Measurements from ENCODE around the gene MAGI2. TPM values are rescaled to one million over a fixed set of nuclear protein-coding genes. Genes with fewer than 3 reads are reported as not detected.

MAGI2 gene
- total and polyA plus RNA-seq, 8 donors, result 6.1 to 9.2 (median 7.1) TPM

GRCh38 chr7:78437118-78437517 is 1016.3 kb downstream of the MAGI2 start:
- no peak for ATAC-seq

GRCh38 chr7:78435355-78435754 is 1018.1 kb downstream of the MAGI2 start:
- intact Hi-C loops (cut with DNase I), result no loop called here
- Histone ChIP-seq H3K36me3 (no peaks in the 10 kb centered on the region), H3K27ac (no peak overlapping the region), H3K27me3 (no peaks in the 10 kb centered on the region), H3K4me3 (no peak overlapping the region), H3K4me1 (no peaks in the 10 kb centered on the region), H3K9me3 (no peaks in the 10 kb centered on the region)
- DNase-seq, result no peak
- ATAC-seq, result no peak
- no peak for TF ChIP-seq CTCF (IDR thresholded peaks at IDR 0.05)

More at GRCh38 chr7:78437118-78437517, 1016.3 kb downstream of the MAGI2 start:
- intact Hi-C loops (cut with DNase I), result no loop called here
- no peak for DNase-seq
- no peak for TF ChIP-seq CTCF (IDR thresholded peaks at IDR 0.05)
- H3K4me3 ChIP-seq, result no peak overlapping the region
- no peaks in the 10 kb centered on the region for H3K36me3 ChIP-seq
- no peaks in the 10 kb centered on the region for H3K4me1 ChIP-seq
- H3K9me3 ChIP-seq, result no peaks in the 10 kb centered on the region
- H3K27me3 ChIP-seq, result no peaks in the 10 kb centered on the region
- H3K27ac ChIP-seq, result no peak overlapping the region

GRCh38 chr7:78434281-78434680 is 1019.2 kb downstream of the MAGI2 start:
- H3K36me3 ChIP-seq, result no peaks in the 10 kb centered on the region
- H3K9me3 ChIP-seq, result no peaks in the 10 kb centered on the region
- ATAC-seq, result no peak
- H3K4me3 ChIP-seq, result no peak overlapping the region
- no peak for TF ChIP-seq CTCF (IDR thresholded peaks at IDR 0.05)
- intact Hi-C loops (cut with DNase I), result no loop called here
- H3K27ac ChIP-seq, result no peak overlapping the region
- no peak for DNase-seq
- no peaks in the 10 kb centered on the region for H3K4me1 ChIP-seq
- no peaks in the 10 kb centered on the region for H3K27me3 ChIP-seq

- intact Hi-C loops (cut with DNase I), result no loop called here
- Histone ChIP-seq H3K4me1 (no peaks in the 10 kb centered on the region), H3K27ac (no peak overlapping the region), H3K36me3 (no peaks in the 10 kb centered on the region), H3K4me3 (no peak overlapping the region), H3K9me3 (no peaks in the 10 kb centered on the region), H3K27me3 (no peaks in the 10 kb centered on the region)
- ATAC-seq (no peak), DNase-seq (no peak)
- no peak for TF ChIP-seq CTCF (IDR thresholded peaks at IDR 0.05)
These were observed 1020.0 kb downstream of the MAGI2 start for GRCh38 chr7:78433421-78433820.

- no peaks in the 10 kb centered on the region for H3K27me3 ChIP-seq
- H3K36me3 ChIP-seq, result no peaks in the 10 kb centered on the region
- DNase-seq, result no peak
- no peak for ATAC-seq
- no peak overlapping the region for H3K27ac ChIP-seq
- intact Hi-C loops (cut with DNase I), result no loop called here
- H3K9me3 ChIP-seq, result no peaks in the 10 kb centered on the region
- TF ChIP-seq CTCF (IDR thresholded peaks at IDR 0.05), result no peak
- H3K4me1 ChIP-seq, result no peaks in the 10 kb centered on the region
- H3K4me3 ChIP-seq, result no peak overlapping the region
These were observed 1023.6 kb downstream of the MAGI2 start for GRCh38 chr7:78429878-78430277.

Measured in left lung (tissue), 10 donors.